HT-29 (cell line): ENCODE measurements around the gene ARID1B. TPM values are rescaled to one million over a fixed set of nuclear protein-coding genes. Genes with fewer than 3 reads are reported as not detected.
A peak's percentile ranks its signal among the peaks of the same experiment; 100 is the strongest.

ENCODE experiments used
- DNase-seq: peaks from one replicate; pipeline ENCODE4 v3.0.0-alpha.2; 2015; ENCODE audit warnings: low spot score
- total RNA-seq: library from RNA; depleted of rRNA; stranded (reverse); fragments of >200 nt; shearing (Covaris generic); gene quantifications from 2 replicates; pipeline ENCODE4 v1.2.3, GENCODE V29; 2014

ARID1B gene
- total RNA-seq, 1 experiment from 2014 or later: 34.6 TPM

DNA sequence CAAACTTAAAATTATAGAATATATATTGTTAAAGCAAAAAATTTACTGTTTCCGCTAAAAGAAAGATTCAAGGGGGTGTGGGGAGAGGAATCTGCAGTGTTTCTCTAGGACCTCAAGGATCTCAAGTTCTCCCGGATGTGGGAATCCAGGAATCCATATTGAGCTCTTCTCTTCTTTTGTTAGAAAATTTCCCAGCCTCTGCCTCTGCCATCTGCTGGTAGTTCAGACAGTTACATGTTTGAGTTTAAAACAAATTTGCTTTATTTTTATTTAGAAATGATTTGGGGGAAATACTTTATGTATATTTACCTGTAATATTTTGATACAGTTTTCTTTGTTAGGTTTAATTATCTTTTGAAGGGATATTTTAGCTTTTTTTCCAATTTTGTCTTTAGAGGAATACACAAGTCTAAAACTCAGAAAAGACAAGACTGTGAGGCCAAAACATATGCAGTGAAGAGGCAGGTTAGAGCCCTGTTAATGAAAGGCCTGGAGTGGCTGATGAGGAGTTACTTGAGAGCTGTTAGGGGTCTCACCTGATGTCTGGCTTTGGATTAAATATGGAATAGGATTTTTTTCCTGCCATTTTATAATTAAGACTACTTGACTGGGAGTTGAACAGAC, 268.8 kb downstream of the ARID1B start:
- DNase-seq: peak; percentile 48

DNA sequence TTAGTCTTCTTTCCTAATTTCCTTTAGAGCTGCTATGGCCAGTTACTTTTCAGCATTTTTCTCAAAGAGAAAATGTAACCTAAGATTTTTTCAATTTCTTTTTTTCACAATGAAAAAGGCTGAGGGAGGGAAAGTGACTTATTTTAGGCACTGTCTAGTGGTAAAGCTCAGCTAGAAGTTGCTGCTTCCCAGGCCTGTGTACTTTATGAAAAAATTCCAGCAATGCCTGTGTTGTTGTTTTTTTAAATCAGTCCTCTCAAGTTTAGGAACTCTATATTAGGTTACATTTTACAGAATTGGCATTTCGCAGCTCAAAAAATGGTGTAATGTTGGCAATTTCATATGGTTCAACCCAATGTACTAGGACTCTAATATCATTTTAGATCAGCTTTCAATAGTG, 269.6 kb downstream of the ARID1B start:
- DNase-seq: no peak

DNA sequence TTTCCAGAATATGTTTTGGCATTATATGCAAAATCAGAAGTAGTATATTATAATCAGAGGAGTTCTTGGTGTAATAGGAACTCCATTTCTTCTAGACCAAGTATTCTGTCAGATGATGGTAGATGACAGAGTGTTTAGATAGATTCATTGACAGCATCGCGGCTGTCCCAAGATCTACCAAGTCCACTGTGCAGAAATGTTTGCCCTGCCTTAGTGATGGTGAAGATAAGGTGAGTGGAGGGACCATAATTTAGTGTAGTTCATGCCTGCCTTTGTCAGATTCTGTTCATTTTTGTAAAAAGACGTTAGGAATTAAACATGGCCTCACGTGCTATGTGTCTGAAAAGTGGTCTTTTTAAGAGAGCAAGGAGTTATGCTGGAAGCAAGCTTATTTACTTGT, 270.1 kb downstream of the ARID1B start:
- DNase-seq: no peak

DNA sequence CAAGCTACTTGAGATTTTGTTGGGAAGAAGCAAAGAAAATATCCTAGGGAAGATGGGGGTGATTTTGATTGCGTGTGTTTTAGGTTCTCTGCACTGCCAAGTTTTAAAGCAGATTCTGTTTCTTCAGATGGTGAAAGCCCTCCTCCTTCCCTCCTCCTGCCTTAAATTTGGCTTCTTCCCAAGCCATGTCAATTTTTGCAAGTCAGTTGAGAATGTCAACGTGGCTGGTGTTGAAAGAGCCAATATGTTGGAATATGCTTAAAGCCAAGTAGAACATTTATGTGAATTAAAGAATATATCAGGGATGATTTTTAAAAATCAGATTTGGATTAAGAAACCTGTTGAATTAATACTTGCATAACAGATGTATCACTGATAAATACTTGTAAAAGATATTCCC, 270.8 kb downstream of the ARID1B start:
- DNase-seq: no peak

DNA sequence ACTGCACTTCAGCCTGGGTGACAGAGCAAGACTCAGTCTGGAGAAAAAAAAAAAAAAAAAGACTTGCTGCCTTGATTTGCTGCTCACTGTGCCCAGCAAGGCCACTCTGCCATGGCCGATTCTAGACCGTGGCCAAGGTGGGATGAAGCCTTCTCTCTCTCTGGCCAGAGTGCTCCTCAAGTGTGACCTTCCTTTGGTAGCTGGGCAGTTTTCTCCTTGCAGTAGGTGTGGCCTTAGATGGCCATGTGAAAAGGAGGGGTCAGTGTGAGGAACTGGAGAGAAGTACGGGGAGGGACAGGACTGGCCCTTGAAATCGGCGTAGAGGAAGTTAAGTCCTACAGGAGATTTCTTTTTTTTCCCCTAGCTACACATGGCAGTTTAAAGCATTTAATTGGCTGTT, 272.0 kb downstream of the ARID1B start:
- DNase-seq: no peak

DNA sequence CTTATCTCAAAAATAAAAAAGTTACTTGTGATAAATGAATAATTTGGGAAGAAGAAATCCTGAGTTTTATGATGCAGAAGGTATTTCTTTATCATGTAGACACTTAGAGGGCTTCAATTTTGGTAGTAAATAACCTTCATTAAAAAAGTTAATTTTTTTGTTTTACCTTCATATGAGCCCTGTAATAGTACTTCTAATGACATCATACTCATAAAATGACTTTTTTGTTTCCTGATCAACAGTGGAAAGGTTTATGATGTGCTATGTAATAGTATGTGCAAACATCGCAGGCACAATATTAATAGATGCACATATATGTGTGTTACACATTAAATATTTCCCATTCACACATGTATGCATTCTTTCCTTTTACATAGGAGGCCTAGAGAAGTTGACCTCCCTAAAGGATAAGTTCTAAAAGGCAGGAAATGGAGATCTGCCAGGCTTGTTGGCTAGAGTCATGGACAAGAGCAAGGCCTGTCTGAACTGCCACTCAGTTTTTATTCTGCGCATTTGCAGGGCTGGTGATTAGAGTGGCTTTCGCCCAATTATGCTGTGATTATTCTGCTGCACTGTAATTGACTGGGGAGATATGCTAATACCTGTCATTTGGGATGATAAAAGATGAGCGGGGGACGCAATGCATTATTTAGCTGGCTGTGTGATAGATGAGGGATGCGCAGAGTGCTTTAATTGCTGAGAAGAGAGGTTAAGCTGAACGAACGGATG, 273.5 kb downstream of the ARID1B start:
- no peak for DNase-seq

DNA sequence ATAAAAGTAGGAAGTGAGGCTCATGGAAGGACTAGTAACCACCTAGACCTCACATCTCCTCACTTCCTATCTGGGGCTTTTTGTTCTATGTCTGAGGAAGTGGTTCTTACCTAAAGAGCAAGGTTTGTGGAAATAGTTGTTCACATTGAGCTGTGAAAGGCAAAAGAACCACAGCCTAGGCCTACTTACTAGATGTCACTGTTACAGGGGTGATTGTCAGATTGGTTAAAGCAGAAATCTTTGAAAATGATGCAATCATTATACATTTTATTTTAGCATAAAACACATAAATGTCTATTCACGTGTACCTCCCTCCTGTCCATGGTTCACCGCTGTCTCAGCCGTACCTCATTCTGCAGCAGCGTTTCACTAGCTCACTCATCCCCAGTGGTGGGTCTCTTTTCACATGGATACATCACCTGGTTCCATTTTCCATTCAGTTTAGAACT, 277.4 kb downstream of the ARID1B start:
- no peak for DNase-seq

DNA sequence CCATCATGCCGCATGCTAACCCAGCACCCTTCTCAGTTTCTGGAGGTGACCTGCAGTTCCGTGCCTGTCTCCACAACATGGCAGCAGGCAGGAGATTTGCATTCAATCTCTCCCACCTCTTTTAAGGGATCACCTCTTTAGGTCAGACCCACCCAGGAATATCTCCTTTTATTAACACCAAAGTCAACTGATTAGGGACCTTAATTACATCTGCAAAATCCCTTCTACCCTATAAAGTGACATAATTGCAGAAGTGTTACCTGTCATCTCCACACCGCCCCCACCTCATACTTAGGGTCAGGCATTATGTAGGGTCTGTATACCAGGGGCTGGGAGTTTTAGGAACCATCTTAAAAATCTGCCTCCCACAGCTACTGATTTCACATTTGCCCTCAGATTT, 278.7 kb downstream of the ARID1B start:
- DNase-seq: no peak

DNA sequence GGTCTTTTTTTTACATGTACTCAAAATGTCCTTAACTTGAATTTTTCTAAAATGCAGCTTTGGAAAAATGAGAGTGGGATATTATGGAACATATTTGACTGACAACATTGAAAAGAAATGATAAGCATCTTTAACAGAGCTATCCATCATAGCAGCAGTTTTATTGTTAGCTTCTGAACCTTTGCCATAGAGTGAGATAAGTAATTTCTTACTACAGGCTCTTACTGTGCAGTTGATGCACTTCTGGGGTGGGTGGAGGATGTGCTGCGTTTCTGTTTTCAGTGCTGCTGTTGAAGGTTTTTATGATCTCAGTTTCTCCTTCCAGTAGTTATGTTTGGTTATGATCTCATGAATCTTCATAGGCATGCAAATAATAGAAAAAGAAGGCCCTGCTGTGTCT, 279.1 kb downstream of the ARID1B start:
- DNase-seq: no peak

DNA sequence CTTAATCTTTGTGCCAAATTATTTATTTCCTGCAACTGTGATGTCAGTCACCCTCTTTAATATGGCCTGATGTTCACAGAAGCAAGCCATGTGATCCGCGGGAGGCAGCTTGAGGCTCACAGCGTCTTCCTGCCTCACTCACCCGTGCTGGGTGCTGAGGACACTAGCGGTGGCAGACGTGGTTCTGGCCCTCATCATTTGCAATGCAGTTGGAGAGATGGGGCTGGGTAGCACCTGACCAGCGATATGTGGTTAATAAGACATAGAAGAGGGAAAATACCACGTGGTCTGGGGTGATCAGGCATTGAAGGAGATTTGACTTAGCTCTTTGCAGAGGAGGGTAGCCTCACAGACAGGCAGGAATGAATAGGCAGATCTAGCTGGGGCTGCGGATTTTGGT, 281.4 kb downstream of the ARID1B start:
- DNase-seq: no peak

DNA sequence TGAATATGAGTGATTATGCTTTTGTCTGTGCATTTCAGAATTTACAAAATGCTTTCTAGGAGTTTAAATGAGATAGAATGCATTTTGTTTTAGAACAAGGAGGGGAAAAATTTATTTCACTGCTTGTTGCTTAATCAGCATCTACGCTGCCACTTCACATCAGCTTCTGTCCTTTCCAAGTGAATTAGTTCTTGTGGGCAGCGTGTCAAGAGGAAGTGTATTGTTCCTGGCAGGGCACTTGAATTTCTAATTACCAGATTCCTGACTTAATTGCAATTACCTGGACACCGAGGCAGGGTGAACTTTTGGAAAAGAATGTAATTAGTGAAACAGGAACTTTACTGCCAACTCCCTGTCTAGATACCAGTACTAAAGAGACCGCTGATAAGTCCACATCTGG, 282.6 kb downstream of the ARID1B start:
- no peak for DNase-seq

DNA sequence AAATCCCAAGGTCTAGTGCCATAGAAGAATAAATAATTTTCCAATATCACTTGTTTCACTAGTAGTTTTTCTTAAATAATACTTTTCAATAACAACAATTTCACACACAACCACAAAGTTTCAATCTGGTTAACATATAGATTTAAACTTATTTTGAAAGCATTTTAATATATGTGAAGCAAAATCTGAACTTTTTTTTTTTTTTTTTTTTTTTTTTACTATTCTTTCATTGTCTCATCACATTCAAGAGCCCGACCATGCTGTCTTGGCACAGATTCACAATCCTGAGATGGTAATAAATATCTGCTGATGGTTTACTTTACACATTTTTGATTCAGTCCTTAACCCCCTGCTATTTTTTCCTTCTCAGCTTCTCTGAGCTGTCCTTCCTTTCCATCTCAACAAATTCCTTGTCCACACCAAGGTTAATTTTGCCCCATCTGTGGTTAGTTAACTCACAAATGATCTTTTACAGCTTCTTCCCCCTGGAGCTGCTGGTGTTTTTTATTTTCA, 283.3 kb downstream of the ARID1B start:
- DNase-seq: no peak

DNA sequence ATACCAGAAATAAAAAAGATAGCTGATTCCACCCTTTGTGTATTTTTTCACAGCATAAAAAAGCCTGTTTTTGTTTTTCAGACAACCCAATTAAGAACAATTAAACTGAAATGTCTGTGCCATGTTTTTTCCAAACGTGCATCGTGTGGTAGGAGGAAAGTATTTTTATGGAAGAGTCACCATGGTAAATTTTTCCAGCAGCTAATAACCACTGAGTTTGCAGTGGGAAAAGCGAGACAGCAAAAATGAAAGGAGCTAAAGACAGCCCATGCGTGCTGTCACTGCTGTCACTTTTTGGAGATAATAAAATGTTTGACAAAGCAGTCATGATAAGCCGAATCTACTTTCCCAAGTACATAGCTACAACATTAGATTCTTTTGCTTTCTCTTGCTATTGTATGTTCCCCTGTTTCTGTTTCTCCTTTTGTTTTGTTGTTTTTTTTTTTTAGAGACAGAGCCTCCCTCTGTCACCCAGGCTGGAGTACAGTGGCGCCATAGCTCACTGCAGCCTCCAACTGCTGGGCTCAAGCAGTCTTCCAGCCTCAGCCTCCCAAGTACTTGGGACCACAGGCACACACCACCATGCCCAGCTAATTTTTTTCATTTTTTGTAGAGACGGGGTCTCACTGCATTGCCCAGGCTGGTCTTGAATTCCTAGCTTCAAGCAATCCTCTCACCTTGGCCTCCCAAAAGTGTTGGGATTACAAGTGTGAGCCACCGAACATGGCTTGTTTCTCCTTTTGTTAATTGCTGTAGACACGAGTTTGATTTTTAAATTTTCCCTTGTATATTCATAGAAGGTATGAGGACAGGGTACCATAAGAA, 284.8 kb downstream of the ARID1B start:
- DNase-seq: no peak

DNA sequence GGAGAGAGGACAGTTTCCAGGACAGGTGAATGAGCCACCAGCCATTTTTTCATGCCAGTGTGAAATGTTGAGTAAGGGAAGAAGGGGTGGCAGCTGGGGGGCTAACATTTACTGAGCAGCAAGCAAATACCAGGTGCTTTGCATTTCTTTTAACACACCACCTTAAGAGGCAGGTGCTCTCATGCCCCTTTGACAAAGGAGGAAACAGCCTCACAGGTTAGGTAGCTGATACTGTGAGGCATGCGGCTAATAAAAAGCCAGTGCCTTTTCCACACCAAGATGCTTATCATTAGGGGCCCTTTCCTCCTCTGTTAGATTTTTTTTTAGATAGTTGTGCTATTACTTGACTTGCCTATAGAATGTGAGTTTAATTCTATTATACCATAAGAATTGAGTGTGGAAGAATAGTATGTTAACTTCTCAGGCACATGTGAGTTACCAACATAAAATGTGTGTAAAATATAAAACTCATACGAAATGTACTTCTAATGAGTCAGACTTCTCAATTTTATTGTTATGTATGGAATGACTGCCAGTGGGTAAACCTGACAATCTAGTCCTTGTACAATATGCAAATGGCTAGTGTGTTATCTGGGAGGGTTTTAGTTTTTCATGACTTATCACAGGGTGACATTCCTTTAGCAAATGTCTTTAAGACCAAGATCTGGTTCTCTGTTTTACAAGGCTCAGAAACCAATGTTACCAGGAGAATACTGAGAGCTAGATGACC, 286.2 kb downstream of the ARID1B start:
- DNase-seq: peak; percentile 66

DNA sequence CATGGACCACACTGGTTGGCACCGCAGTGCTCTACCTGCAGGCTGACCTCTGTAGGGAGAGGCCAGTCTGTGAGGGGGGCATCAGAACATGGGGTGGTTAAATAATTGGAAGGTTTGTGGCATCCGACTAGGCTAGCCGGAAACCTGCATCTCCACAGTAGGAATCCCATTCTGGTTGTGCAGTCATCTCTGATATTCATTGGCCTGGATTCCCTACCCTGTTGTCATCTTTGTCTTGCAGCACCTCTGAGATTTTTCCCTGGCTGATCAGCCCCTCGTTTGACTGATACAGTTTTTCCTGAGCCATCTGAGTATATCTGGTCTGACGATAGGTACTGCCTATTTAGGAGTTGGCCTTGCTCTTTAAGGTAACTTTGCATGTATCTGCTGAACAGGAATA, 286.7 kb downstream of the ARID1B start:
- DNase-seq: no peak

DNA sequence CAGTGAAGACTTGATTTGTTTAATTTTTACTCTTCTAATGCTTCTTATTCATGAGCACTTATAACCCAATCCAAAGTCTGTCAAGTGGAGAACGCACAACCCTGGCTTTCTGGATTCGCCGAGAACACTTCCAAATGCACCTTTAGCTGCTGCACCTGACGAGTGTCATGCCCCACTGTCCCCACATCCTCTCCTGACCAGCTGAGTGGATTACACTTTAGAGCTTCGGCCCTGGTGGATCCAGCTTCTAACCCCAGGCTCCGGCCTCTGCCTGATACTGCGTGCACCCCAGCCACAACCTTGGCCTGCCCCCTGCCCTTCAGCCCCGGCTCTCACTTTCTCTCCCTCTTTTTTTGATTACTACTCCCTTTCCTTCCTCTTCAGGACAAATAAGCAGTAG, 287.3 kb downstream of the ARID1B start:
- DNase-seq: no peak

DNA sequence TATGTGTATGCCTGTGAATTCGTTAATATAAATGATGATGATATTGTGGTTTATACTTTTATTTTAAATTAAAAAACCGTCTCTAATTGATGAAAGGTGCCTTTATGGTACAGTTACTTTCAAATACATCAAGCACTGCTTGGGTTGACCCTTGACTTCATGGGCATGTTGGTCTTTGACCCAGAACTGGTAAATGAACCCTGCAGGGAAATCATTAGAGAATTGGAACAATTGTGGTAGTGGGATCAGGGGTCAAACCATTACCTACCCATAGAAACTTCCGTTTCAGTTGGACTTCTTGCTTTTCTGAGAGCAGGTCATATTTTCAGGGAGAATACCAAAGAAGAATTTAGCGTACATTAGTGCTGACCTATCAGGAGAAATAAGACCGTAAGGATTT, 288.2 kb downstream of the ARID1B start:
- no peak for DNase-seq

DNA sequence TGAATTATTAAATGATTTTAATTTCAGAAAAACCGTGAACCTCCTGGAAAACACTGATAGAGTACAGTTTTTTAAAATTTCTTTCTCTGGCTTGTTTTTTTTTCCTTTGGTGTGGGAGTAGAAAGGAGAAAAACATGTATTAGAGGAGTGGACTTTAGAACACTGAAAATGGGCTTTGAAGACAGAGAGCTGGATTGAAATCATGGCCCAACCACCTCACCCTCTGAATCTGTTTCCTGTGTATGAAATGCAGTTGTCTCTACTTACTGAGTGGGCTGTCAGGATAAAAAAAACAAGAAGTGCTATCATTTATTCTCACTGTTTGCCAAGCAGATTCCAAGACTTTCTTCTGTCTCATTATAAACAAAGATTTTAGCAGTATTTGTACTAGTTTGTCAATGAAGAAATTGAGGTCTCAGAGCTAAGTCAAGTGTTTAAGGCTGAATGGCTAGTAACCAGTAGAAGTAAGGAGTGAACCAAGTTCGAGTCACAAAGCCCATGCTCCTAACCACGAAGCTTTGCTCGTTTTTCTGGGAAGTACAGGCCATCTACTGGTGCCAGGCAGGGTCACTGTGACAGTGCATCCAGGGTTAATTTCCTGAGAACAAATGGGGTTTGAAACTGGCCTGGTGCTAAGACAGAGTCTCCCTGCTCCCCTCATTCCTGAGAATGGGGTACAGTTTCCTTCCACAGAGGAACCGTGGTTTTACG, 289.8 kb downstream of the ARID1B start:
- no peak for DNase-seq

DNA sequence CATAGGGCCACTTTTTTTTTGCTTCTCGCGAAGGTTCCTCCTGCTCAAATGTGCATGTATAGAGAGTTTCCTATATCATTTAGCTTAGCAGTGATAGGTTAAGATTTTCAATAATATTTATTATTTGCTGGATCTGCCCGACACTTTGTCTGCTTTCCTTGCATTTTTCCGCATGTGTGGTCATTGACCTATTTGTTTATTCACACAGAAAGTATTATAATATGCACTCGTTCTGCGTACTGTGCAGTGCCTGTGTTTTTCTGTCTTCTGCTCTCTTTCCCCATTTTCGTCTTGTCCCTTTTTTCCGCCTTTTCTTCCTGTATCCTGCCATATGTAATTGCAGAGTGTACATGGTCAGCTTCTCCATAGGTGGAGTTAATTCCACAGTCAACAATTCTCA, 290.3 kb downstream of the ARID1B start:
- no peak for DNase-seq

DNA sequence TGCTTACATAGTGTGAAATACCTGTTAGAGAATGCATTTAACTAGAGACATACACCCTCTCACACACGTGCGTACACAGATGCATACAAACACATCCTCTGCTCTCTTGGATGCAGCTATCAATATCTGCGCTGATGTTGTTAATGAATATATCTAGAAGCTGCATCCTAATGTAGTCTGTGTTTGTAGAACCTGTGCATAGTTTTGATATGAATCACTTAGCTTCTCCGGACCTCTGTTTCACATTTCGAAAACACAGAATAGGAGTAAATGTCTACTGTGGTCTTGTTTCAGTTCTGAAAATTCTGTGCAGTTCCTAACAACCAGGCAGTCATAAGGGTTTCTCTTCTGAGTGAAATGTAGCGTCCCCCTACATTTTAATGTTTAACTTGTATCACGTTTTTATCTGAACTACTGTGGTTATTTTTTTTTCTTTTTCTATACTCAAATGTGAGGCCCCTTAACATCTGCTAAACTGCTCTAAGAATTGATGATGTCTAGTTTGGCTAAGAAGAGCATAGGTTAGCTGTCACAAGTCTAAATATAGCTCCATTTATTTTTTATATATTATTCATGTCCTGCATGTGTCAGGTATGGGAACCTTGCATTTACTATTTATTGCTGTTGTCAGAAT, 291.6 kb downstream of the ARID1B start:
- DNase-seq: no peak

DNA sequence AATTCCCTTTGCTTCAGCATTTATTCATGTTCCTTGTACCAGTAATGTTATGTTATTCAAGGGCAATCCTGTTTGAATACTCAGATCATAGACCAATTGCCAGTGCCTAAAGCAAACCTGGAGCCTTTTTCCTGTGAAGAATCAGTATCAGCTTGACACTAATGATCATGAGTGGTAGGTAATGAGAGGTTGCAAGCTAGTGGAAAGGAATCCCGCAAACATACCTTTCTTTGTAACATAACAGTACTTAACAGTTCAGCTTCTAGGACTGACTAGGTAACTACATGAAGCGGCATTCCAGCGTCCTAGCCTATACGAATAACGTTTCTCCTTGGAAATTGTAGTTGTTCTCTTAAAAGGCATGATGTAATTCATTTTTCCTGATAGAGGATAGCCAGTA, 292.4 kb downstream of the ARID1B start:
- no peak for DNase-seq
